Upper lobe of left lung (tissue), 6 donors: Measurements from ENCODE around the gene PTDSS2. TPM values are rescaled to one million over a fixed set of nuclear protein-coding genes. Genes with fewer than 3 reads are reported as not detected.
A peak's percentile ranks its signal among the peaks of the same experiment; 100 is the strongest.

Experiments used
- ATAC-seq, 2 donors: fragments of 200-7000 bp; cut with Tn5 transposase; one replicate each; pipeline ENCODE4 v1.9.1; 2022; ENCODE audit warnings: mild to moderate bottlenecking in 2 of 2, moderate library complexity in 2 of 2; ENCODE audit not compliant: low FRiP score in 2 of 2
- DNase-seq, 2 donors: peaks; one replicate each; pipeline ENCODE4 v3.0.0-alpha.2; 2019 to 2020
- H3K27ac ChIP-seq, 4 donors: fragments of 200-600 bp; sonication (generic); one replicate each; pipeline ENCODE4 v1.5.1; 2016 to 2019
- H3K27me3 ChIP-seq, 4 donors: fragments of 200-600 bp; sonication (generic); one replicate each; pipeline ENCODE4 v1.5.1; 2017 to 2019
- H3K36me3 ChIP-seq, 4 donors: fragments of 200-600 bp; sonication (generic); one replicate each; pipeline ENCODE4 v1.5.1; 2016 to 2019
- H3K4me1 ChIP-seq, 4 donors: fragments of 200-600 bp; sonication (generic); one replicate each; pipeline ENCODE4 v1.5.1; 2018 to 2019
- H3K4me3 ChIP-seq, 4 donors: fragments of 200-600 bp; sonication (generic); one replicate each; pipeline ENCODE4 v1.5.1; 2017 to 2019; ENCODE audit warnings: mild to moderate bottlenecking in 2 of 4, moderate library complexity in 1 of 4
- H3K9me3 ChIP-seq, 4 donors: fragments of 200-600 bp; sonication (generic); one replicate each; pipeline ENCODE4 v1.5.1; 2018 to 2019
- EP300 ChIP-seq, 4 donors: sonication (generic); formaldehyde crosslinking; IDR thresholded peaks; one replicate each; pipeline ENCODE4 v1.5.1; 2017; ENCODE audit warnings: antibody characterized with exemption in 4 of 4, control low read depth in 2 of 4
- POLR2A ChIP-seq, 4 donors: fragments of 450-650 bp; IDR thresholded peaks; one replicate each; pipeline ENCODE4 v1.5.1; 2016 to 2017; ENCODE audit warnings: antibody characterized with exemption in 4 of 4, mild to moderate bottlenecking in 2 of 4
- POLR2AphosphoS5 ChIP-seq, 2 donors: sonication (generic); formaldehyde crosslinking; IDR thresholded peaks; one replicate each; pipeline ENCODE4 v1.5.1; 2017; ENCODE audit warnings: antibody characterized with exemption in 2 of 2
- WGBS, 2 donors: methylation state at CpG; one replicate each; pipeline ENCODE4 v1.1.5; 2017 to 2018; 5-methylcytosine and 5-hydroxymethylcytosine counted together
- total RNA-seq, 6 donors: library from RNA; depleted of rRNA in 4 of 6; stranded (reverse); fragments of >200 nt in 4 of 6; gene quantifications; one replicate each; pipeline versions ENCODE4 v1.1.0 to v1.2.1, GENCODE V29; 2016 to 2021
- TF ChIP-seq, protein P1 (sequence below), 6 experiments: fragments of 450-650 bp in 4 of 6; fragments of 200-600 bp in 2 of 6; sonication (generic) in 2 of 6; IDR thresholded peaks; one replicate each; pipeline ENCODE4 v1.5.1; 2016 to 2019; ENCODE audit warnings: antibody characterized with exemption in 6 of 6
- donor health status: DM: no; HTN: no; CAD: no; lungs with moderate emphysema.
- donor health status: DM: no; HTN: yes; CAD: no; lungs with severe emphysema.

Gene PTDSS2
- total RNA-seq, 6 donors from 2014 or later = 29.6 to 188 (median 45.1) TPM

- no peaks in the 10 kb centered on the region for H3K27me3 ChIP-seq
- peak overlapping the region; percentile 68 to 99 (median 90) for H3K4me3 ChIP-seq
- peaks cover 0 to 23% (median 14%) of the 10 kb centered on the region in 4 donors for H3K36me3 ChIP-seq
- no peaks in the 10 kb centered on the region for H3K9me3 ChIP-seq
- peaks cover 28 to 41% (median 32%) of the 10 kb centered on the region in 4 donors for H3K4me1 ChIP-seq
- 5 to 33% methylated on average over 1 to 37 of the region's 46 CpGs for WGBS, 2 donors
- H3K27ac ChIP-seq = peak overlapping the region; percentile 75 to 96 (median 92)
- TF ChIP-seq, protein P1, sequence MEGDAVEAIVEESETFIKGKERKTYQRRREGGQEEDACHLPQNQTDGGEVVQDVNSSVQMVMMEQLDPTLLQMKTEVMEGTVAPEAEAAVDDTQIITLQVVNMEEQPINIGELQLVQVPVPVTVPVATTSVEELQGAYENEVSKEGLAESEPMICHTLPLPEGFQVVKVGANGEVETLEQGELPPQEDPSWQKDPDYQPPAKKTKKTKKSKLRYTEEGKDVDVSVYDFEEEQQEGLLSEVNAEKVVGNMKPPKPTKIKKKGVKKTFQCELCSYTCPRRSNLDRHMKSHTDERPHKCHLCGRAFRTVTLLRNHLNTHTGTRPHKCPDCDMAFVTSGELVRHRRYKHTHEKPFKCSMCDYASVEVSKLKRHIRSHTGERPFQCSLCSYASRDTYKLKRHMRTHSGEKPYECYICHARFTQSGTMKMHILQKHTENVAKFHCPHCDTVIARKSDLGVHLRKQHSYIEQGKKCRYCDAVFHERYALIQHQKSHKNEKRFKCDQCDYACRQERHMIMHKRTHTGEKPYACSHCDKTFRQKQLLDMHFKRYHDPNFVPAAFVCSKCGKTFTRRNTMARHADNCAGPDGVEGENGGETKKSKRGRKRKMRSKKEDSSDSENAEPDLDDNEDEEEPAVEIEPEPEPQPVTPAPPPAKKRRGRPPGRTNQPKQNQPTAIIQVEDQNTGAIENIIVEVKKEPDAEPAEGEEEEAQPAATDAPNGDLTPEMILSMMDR (IDR thresholded peaks at IDR 0.05) = peak in 3 of 6 experiments; percentile 16 to 43 (median 40)
- TF ChIP-seq POLR2A (IDR thresholded peaks at IDR 0.05) = no peak
- ATAC-seq (peak in 1 of 2 donors; percentile 29), DNase-seq (peak; percentile 74 to 87)
These were observed 851 bp downstream of the PTDSS2 start for GRCh38 chr11:450809-451451.

- peaks cover 28 to 41% (median 32%) of the 10 kb centered on the region in 4 donors for H3K4me1 ChIP-seq
- 93 to 95% methylated on average over 12 to 14 of the region's 14 CpGs for WGBS, 2 donors
- ATAC-seq (no peak), DNase-seq (no peak)
- H3K9me3 ChIP-seq = no peaks in the 10 kb centered on the region
- peaks cover 0 to 23% (median 14%) of the 10 kb centered on the region in 4 donors for H3K36me3 ChIP-seq
- peak overlapping the region in 1 of 4 donors; percentile 96 for H3K27ac ChIP-seq
- H3K4me3 ChIP-seq = peak overlapping the region in 3 of 4 donors; percentile 68 to 99 (median 90)
- no peak for TF ChIP-seq POLR2A (IDR thresholded peaks at IDR 0.05)
- no peak for TF ChIP-seq POLR2AphosphoS5 (IDR thresholded peaks at IDR 0.05)
- TF ChIP-seq, protein P1 (IDR thresholded peaks at IDR 0.05) = no peak
- TF ChIP-seq EP300 (IDR thresholded peaks at IDR 0.05) = no peak
- no peaks in the 10 kb centered on the region for H3K27me3 ChIP-seq
These were observed 1.7 kb downstream of the PTDSS2 start for GRCh38 chr11:451738-452137.

GRCh38 chr11:452203-452744 is 2.2 kb downstream of the PTDSS2 start:
- H3K4me3 ChIP-seq = no peak overlapping the region

DNA sequence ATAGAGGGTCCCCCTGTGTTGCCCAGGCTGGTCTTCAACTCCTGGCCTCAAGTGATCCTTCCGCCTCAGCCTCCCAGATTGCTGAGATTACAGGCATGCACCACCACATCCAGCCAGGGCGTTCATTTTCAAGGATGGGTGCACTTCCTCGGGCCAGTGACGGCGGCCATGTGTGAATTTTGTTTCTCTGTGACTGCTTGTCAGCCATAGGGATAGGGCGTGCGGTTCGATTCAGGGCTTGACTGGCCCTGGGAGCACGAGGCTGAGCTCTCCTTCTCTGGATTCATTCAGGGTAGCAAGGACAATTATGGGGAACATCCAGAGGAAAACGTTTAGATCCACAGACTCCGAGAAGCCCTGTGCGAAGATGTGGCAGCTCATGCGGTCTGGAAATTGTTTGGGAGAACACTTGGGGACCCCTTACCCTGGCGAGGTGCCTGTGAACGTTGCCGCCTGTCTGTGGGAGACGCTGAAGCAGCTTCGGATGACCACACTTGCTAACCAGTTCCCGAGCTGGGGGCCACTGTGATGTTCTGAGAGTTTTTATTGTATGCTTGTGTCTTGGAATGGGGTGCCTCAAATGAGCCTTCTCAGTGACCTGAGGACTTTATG is 2.9 kb downstream of the PTDSS2 start:
- Histone ChIP-seq H3K27me3 (no peaks in the 10 kb centered on the region), H3K9me3 (no peaks in the 10 kb centered on the region), H3K4me1 (peaks cover 26 to 34% (median 29%) of the 10 kb centered on the region in 4 donors), H3K4me3 (no peak overlapping the region), H3K36me3 (peaks cover 0 to 23% (median 14%) of the 10 kb centered on the region in 4 donors), H3K27ac (no peak overlapping the region)
- WGBS, 2 donors = 91 to 96% methylated on average over 12 to 19 of the region's 19 CpGs
- ATAC-seq (no peak), DNase-seq (no peak)
- TF ChIP-seq POLR2A (IDR thresholded peaks at IDR 0.05) = no peak

More at GRCh38 chr11:452203-452744, 2.2 kb downstream of the PTDSS2 start:
- ATAC-seq (no peak), DNase-seq (no peak)
- WGBS, 2 donors = 87 to 99% methylated on average over 12 of the region's 12 CpGs
- peaks cover 28 to 41% (median 32%) of the 10 kb centered on the region in 4 donors for H3K4me1 ChIP-seq
- H3K9me3 ChIP-seq = no peaks in the 10 kb centered on the region
- H3K27ac ChIP-seq = no peak overlapping the region
- no peak for TF ChIP-seq POLR2AphosphoS5 (IDR thresholded peaks at IDR 0.05)
- TF ChIP-seq EP300 (IDR thresholded peaks at IDR 0.05) = no peak
- no peak for TF ChIP-seq POLR2A (IDR thresholded peaks at IDR 0.05)
- TF ChIP-seq, protein P1 (IDR thresholded peaks at IDR 0.05) = no peak
- no peaks in the 10 kb centered on the region for H3K27me3 ChIP-seq
- H3K36me3 ChIP-seq = peaks cover 0 to 23% (median 14%) of the 10 kb centered on the region in 4 donors

DNA sequence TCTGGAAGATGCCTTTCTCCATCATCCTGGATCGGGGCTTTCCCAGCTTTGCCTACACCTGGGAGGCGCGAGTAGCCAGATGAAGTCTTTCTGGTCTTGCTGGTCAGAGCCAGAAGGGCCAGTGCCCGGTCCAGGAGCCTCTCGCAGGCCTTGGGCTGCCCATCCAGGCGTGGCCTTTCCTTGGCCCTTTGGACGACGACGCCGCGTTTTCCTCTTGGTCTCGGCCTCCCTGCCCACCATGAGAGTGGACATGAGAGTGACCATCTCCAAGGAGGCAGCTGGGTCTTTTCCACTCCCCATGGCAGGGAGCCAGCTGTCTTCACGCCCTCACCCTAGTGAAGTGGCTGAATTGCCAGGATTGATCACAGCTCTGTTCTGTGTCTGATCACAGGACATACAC is 3.5 kb downstream of the PTDSS2 start:
- Histone ChIP-seq H3K36me3 (peaks cover 0 to 23% (median 14%) of the 10 kb centered on the region in 4 donors), H3K4me1 (peaks cover 23 to 30% (median 25%) of the 10 kb centered on the region in 4 donors), H3K27ac (no peak overlapping the region), H3K4me3 (no peak overlapping the region), H3K27me3 (no peaks in the 10 kb centered on the region), H3K9me3 (no peaks in the 10 kb centered on the region)
- TF ChIP-seq, protein P1 (IDR thresholded peaks at IDR 0.05) = no peak
- TF ChIP-seq POLR2A (IDR thresholded peaks at IDR 0.05) = no peak
- no peak for TF ChIP-seq EP300 (IDR thresholded peaks at IDR 0.05)
- TF ChIP-seq POLR2AphosphoS5 (IDR thresholded peaks at IDR 0.05) = no peak
- ATAC-seq (no peak), DNase-seq (no peak)
- 89 to 94% methylated on average over 12 to 13 of the region's 13 CpGs for WGBS, 2 donors
